B cell (primary cell): ENCODE measurements around the gene ZBTB7A.

Experiments used
- CTCF ChIP-seq: fragments of 200-600 bp; IDR thresholded peaks from one replicate; pipeline ENCODE4 v1.8.0; 2022; ENCODE audit warnings: antibody characterized with exemption, mild to moderate bottlenecking
- EZH2 ChIP-seq: IDR thresholded peaks from 2 replicates; pipeline ENCODE4 v1.6.1; 2012; ENCODE audit warnings: borderline replicate concordance, low read depth, mild to moderate bottlenecking, moderate library complexity, low read length; ENCODE audit not compliant: insufficient read depth, poor library complexity, severe bottlenecking

DNA sequence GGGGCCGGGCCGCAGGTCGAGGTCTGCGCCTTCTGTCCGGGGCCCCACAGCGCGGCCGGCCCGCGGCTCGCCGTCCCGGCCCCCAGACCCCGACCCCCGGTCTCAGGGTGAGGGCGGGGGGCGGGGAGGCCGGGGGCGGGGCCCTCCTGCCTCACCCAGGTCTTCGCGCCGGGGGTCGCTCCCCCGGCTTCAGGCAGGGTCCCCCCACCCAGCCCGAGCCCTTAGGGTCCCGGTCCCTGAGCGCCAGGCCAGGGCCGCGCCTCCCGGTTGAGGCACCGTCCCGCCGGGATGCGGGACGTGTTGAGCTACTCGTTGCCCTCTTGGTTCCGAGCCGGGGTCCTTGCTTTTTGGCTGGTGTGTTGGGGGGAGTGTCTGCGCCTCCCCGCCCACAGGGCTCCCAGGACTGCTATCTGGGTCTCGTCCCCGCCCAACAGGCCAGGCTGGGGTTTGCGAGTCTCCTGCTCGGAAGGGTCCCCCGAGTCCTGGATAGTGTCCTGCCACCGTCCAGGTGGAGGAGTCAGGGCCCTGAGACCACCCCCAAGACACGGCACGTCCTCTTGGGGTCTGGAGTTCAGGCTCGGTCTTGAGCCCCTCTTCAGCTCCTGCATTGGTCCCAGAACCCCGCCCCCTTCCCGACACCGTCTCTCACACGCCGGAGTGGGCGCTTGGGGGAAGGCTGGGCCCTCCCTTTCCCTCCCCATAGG lies 58.7 kb downstream of the ZBTB7A start:
- TF ChIP-seq CTCF, result no peak
- no peak for TF ChIP-seq EZH2
